ENCODE data around the gene GREM1. TPM values are rescaled to one million over a fixed set of nuclear protein-coding genes. Genes with fewer than 3 reads are reported as not detected.
A peak's percentile ranks its signal among the peaks of the same experiment; 100 is the strongest.

Gene GREM1
- total RNA-seq, 1 donor: 499 TPM

- no peak for TF ChIP-seq CTCF (IDR thresholded peaks at IDR 0.05; ENCODE audit: extremely low read depth, low read depth, low read length)
- Histone ChIP-seq H3K27ac (ENCODE audit: low read depth, low read length) (peak overlapping the region; percentile 87), H4K20me1 (ENCODE audit: insufficient read depth, low read length) (no peaks in the 10 kb centered on the region), H3K27me3 (ENCODE audit: insufficient read depth, low read length) (no peaks in the 10 kb centered on the region), H3K4me1 (ENCODE audit: insufficient read depth, low read length) (peaks cover 44% of the 10 kb centered on the region), H2AFZ (ENCODE audit: low read length) (peak overlapping the region; percentile 73), H3K9me3 (ENCODE audit: low read depth, low read length) (no peaks in the 10 kb centered on the region), H3K4me2 (ENCODE audit: insufficient read depth, low read length) (peak overlapping the region; percentile 64), H3K4me3 (ENCODE audit: insufficient read depth, low read length) (peak overlapping the region; percentile 60), H3K36me3 (ENCODE audit: insufficient read depth, low read length) (no peaks in the 10 kb centered on the region), H3K79me2 (ENCODE audit: insufficient read depth, low read length) (peaks cover 4% of the 10 kb centered on the region)
- DNase-seq (ENCODE audit: insufficient read length, low spot score, missing footprints): peak; percentile 88
Measured at GRCh38 chr15:32671339-32672325, 46.2 kb upstream of the GREM1 start.

GRCh38 chr15:32674681-32675080 lies 43.1 kb upstream of the GREM1 start:
- Histone ChIP-seq H3K4me2 (ENCODE audit: insufficient read depth, low read length) (no peak overlapping the region), H3K4me3 (ENCODE audit: insufficient read depth, low read length) (no peak overlapping the region), H3K4me1 (ENCODE audit: insufficient read depth, low read length) (peaks cover 44% of the 10 kb centered on the region), H3K36me3 (ENCODE audit: insufficient read depth, low read length) (no peaks in the 10 kb centered on the region), H2AFZ (ENCODE audit: low read length) (no peak overlapping the region), H4K20me1 (ENCODE audit: insufficient read depth, low read length) (no peaks in the 10 kb centered on the region), H3K79me2 (ENCODE audit: insufficient read depth, low read length) (peaks cover 4% of the 10 kb centered on the region), H3K27me3 (ENCODE audit: insufficient read depth, low read length) (no peaks in the 10 kb centered on the region), H3K9me3 (ENCODE audit: low read depth, low read length) (no peaks in the 10 kb centered on the region), H3K27ac (ENCODE audit: low read depth, low read length) (no peak overlapping the region)
- no peak for TF ChIP-seq CTCF (IDR thresholded peaks at IDR 0.05; ENCODE audit: extremely low read depth, low read depth, low read length)
- no peak for DNase-seq (ENCODE audit: insufficient read length, low spot score, missing footprints)

DNA sequence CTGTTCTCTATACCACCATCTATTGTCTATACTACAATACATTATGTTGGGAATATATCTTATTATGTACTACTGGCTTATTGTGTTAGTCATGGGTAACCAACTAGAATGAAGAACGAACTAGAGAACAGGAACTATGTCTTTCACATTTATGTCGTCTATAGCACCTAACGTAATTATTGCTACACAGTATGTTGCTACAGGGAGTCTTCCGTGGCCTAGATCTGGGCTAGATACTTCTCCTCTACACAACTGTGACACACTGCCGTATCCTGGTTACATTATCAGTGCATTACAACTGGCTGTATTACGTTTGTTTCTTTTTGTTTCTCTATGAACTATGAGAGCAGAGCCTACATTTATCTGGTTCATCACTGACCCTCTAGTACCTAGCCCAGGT lies 42.3 kb upstream of the GREM1 start:
- DNase-seq (ENCODE audit: insufficient read length, low spot score, missing footprints): no peak
- Histone ChIP-seq H2AFZ (ENCODE audit: low read length) (no peak overlapping the region), H3K27ac (ENCODE audit: low read depth, low read length) (no peak overlapping the region), H4K20me1 (ENCODE audit: insufficient read depth, low read length) (no peaks in the 10 kb centered on the region), H3K36me3 (ENCODE audit: insufficient read depth, low read length) (no peaks in the 10 kb centered on the region), H3K27me3 (ENCODE audit: insufficient read depth, low read length) (no peaks in the 10 kb centered on the region), H3K4me1 (ENCODE audit: insufficient read depth, low read length) (peaks cover 37% of the 10 kb centered on the region), H3K4me2 (ENCODE audit: insufficient read depth, low read length) (no peak overlapping the region), H3K9me3 (ENCODE audit: low read depth, low read length) (no peaks in the 10 kb centered on the region), H3K79me2 (ENCODE audit: insufficient read depth, low read length) (peaks cover 4% of the 10 kb centered on the region), H3K4me3 (ENCODE audit: insufficient read depth, low read length) (no peak overlapping the region)
- TF ChIP-seq CTCF (IDR thresholded peaks at IDR 0.05; ENCODE audit: extremely low read depth, low read depth, low read length): no peak

DNA sequence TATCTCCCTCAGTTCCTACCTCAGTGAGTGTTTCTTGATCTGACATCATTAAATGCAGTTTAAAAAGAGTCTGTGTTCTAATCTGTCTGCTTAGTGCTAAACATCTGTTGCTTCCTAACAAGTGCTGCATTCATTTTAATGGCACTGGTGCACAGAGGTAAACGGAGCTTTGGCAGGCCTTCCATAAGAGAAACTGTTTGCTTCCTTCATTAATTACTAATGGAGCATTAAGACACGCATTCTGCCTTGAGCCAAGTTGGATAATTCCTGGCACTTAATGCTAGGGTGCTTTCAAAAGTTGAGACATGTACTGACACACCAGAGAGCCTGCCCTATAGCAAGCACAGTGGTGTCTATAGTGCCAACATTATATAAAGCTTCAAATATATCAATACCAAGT lies 41.6 kb upstream of the GREM1 start:
- Histone ChIP-seq H3K27ac (ENCODE audit: low read depth, low read length) (no peak overlapping the region), H3K9me3 (ENCODE audit: low read depth, low read length) (no peaks in the 10 kb centered on the region), H3K27me3 (ENCODE audit: insufficient read depth, low read length) (no peaks in the 10 kb centered on the region), H4K20me1 (ENCODE audit: insufficient read depth, low read length) (no peaks in the 10 kb centered on the region), H3K79me2 (ENCODE audit: insufficient read depth, low read length) (peaks cover 4% of the 10 kb centered on the region), H3K4me1 (ENCODE audit: insufficient read depth, low read length) (peaks cover 30% of the 10 kb centered on the region), H3K36me3 (ENCODE audit: insufficient read depth, low read length) (no peaks in the 10 kb centered on the region), H3K4me3 (ENCODE audit: insufficient read depth, low read length) (no peak overlapping the region), H3K4me2 (ENCODE audit: insufficient read depth, low read length) (no peak overlapping the region), H2AFZ (ENCODE audit: low read length) (no peak overlapping the region)
- no peak for DNase-seq (ENCODE audit: insufficient read length, low spot score, missing footprints)
- no peak for TF ChIP-seq CTCF (IDR thresholded peaks at IDR 0.05; ENCODE audit: extremely low read depth, low read depth, low read length)
